ENCODE results near the gene CALML3. TPM values are rescaled to one million over a fixed set of nuclear protein-coding genes. Genes with fewer than 3 reads are reported as not detected.
"Not testable (repeated sequence)": the region's sequence is repeated elsewhere in the genome, so short reads cannot be mapped to it uniquely, and the experiment has no call there.

Gene CALML3
- total RNA-seq, 1 donor from 2014 or later = 9.4 TPM

- no peak for DNase-seq
These were observed 31.1 kb downstream of the CALML3 start for GRCh38 chr10:5555881-5556280.

- no peak for DNase-seq
These were observed 31.8 kb downstream of the CALML3 start for GRCh38 chr10:5556576-5556975.

GRCh38 chr10:5557040-5557721 is 32.4 kb downstream of the CALML3 start:
- DNase-seq = no peak

- no peak for DNase-seq
These were observed 33.3 kb downstream of the CALML3 start for GRCh38 chr10:5557799-5558771.

- DNase-seq = not testable (repeated sequence)
These were observed 34.3 kb downstream of the CALML3 start for GRCh38 chr10:5559022-5559421.

GRCh38 chr10:5559642-5560141 is 34.9 kb downstream of the CALML3 start:
- peak; percentile 69 for DNase-seq

GRCh38 chr10:5560142-5560816 is 35.5 kb downstream of the CALML3 start:
- DNase-seq = no peak

GRCh38 chr10:5560817-5561703 is 36.3 kb downstream of the CALML3 start:
- no peak for DNase-seq

DNA sequence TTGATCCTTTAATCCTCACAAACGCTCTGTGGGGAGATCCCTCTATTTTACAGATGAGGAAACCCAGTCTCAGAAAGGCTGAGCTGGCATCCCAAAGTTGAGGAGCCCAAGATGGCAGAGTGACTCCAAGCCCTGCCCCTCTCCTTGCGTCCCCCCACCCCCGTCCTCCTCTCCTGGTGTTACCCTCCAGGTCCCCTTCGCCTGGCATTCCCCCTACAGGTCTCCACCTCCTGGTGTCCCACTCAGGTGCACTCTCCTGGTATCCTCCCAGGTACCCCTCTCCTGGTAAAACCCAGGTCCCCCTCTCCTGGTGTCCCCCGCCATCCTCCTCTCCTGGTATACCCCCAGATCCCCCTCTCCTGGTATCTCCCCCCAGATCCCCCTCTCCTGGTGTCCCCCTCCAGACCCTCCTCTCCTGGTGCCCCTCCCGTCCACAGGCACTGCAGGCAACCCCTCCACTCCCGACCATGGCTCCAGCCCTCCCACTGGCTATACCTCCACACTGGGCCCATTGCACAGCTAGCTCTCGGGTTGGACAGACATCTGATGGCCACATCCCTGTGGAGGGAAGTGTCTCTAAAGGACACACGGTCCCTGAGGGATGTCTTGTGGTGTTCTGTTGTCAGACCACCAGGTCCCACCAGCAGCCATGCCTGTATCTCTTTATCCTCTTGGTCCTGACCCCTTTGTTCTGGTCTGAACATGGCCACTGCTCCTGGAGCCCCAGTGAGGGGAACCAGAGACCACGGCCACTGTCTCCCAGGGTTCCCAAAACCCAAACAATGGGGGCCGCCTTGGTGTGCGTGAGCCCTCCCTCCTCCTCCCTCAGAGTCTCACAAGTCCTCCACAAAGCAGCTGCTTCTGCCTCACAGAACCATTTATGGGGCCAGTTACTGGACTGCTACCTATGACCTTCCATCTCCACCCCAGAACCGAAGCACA is 37.2 kb downstream of the CALML3 start:
- DNase-seq = no peak

DNA sequence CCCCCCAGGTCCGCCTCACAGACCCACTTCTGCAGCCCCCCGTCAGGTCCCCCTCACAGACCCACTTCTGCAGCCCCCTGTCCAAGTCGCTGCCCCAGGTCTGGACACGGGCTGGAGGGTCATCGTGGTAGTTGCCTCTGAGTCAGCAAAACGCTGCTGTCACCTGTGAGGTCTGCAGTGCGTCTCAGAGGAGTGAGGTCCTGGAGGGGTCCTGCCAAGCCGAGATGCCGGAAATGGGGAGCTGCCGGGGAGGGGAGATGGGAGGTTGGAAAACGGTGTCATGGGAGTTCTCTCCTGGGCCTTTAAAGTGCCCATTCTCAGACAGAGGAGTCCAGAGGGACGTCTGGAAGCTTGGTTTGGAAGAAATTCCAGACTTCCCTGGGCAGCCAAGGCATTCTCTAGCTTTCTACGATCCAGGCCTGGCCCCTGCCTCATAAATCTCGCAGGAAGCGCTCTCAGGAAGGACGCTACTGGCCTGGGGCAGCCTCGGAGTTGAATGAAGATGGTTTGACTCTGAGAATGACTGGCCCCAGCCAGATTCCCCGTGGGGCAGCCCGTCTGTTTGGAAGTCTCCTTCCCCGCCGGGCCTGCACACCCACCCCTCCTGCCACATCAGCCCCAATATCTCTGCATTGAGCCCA is 38.7 kb downstream of the CALML3 start:
- DNase-seq = no peak

- DNase-seq = no peak
These were observed 39.3 kb downstream of the CALML3 start for GRCh38 chr10:5563991-5564536.

DNA sequence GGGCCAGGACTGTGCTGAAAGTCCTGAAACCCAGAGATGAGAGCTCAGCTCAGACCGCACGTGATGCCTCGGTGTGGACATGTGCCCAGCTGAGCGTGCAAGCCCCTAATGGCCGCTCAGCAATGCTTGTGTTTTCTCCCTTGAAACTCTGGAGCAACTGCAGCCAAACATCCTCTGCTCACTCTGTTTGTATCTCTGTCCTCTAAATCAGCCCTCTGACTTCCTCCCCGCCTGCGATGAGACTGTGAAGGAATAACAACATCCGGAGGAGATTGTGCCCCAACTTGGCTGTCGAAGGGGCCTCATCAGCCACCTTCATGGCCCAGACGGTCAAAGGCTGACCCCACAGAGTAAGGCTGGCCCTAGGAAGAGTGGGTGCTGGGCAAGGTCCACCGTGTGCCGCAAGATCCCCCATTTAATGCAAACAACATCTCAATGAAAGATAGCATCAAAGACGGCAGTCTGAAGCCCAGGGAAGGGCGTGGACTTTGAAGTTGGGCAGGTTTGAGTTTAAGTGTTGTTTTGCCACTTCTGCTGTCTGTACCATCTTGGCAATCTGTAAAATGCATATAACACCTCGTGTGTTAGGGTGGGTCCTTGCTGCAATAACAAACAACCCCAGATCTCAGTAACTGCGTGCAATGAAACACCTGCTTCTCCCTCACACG is 39.9 kb downstream of the CALML3 start:
- no peak for DNase-seq

DNA sequence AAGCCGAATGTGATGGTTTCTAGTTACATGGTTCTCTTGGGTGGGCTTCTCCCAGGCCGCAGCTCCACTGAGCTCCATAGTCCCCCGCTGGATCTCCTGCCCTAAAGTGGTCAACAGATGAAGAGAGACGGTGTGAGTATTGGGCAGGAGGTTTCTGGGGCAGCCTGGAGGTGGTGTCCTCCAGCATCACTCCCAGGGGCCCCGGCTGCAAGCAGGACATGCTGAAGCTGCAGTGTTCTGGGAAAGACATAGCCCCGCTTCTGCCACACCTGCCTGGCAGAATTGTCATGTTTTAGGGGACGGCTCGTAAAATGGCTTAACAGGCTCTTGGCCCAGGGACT is 40.4 kb downstream of the CALML3 start:
- no peak for DNase-seq

GRCh38 chr10:5565671-5566581 is 41.2 kb downstream of the CALML3 start:
- DNase-seq = peak; percentile 57

GRCh38 chr10:5566614-5567013 is 41.9 kb downstream of the CALML3 start:
- peak; percentile 53 for DNase-seq

GRCh38 chr10:5567477-5567876 is 42.7 kb downstream of the CALML3 start:
- DNase-seq = no peak

DNA sequence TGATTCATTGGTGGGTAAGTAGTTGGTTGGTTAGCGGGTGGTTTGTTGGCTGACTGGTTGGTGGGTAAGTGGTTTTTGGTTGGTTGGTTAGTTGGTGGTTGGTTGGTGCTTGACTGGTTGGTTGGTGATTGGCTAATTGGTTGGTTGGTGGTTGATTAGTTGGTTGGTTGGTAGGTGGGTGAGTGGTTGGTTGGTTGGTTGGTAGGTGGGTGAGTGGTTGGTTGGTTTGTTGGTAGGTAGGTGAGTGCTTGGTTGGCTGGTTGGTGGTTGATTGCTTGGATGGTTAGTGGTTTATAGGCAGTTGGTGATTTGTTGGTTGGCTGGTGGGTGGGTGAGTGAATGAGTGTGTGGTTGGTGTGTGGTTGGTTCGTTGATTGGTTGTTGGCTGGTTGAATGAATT is 44.2 kb downstream of the CALML3 start:
- DNase-seq = no peak

DNA sequence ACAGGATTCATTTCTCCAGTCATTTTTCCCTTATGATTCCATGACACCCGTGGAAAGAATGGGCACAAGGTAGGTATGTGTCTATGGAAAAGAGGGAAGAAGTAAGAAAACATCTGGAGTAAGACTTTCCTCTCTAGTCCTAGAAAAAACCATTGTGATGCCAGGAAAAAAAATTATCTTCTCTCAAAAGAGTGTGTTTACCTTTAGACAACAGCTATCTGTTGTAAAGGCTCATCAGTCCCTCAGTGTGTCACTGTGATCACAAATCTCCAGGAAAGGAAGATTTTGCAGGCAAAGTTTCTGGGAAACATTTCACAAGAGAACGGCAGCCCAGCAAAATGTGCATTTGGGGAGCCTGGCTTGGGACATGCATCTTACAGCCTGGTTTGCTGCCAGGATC is 44.8 kb downstream of the CALML3 start:
- DNase-seq = no peak
